K562 (cell line): ENCODE data around the gene DRAXIN. TPM values are rescaled to one million over a fixed set of nuclear protein-coding genes. Genes with fewer than 3 reads are reported as not detected.
A peak's percentile ranks its signal among the peaks of the same experiment; 100 is the strongest.

Experiments
- ATF1 ChIP-seq, 2 experiments: fragments of 450-650 bp in 1 of 2; IDR thresholded peaks; 2 replicates each; pipeline ENCODE4 v1.6.1; 2016; ENCODE audit warnings: missing compliant biosample characterization in 1 of 2, missing genetic modification characterization in 1 of 2
- CBX3 ChIP-seq, 2 experiments: IDR thresholded peaks; 1 replicate in 1 of 2; 2 replicates in 1 of 2; pipeline ENCODE4 v1.6.1; 2012; ENCODE audit warnings: inconsistent platforms in 2 of 2, low read length in 2 of 2, borderline replicate concordance in 1 of 2, control low read depth in 1 of 2
- CEBPB ChIP-seq: fragments of 450-650 bp; IDR thresholded peaks from 2 replicates; pipeline ENCODE4 v1.6.1; 2016; ENCODE audit warnings: missing genetic modification characterization, missing compliant biosample characterization
- ELF2 ChIP-seq: fragments of 250-450 bp; sonication (Bioruptor Pico); IDR thresholded peaks from 2 replicates; pipeline ENCODE4 v1.5.0; 2021; ENCODE audit warnings: mild to moderate bottlenecking
- KDM5B ChIP-seq: fragments of 200-600 bp; sonication (generic); IDR thresholded peaks from 2 replicates; pipeline ENCODE4 v1.6.1; 2012; ENCODE audit warnings: low read depth, mild to moderate bottlenecking, moderate library complexity, low read length, control low read depth, inconsistent platforms; ENCODE audit not compliant: insufficient replicate concordance
- MCM2 ChIP-seq: fragments of 450-650 bp; IDR thresholded peaks from 2 replicates; pipeline ENCODE4 v1.6.1; 2017; ENCODE audit warnings: low read depth, mild to moderate bottlenecking
- MYC ChIP-seq, 2 experiments: fragments of 250-450 bp in 1 of 2; sonication (Bioruptor Pico) in 1 of 2; IDR thresholded peaks; 2 replicates each; pipeline versions ENCODE4 v1.5.1 to v1.6.1; 2012 to 2021; ENCODE audit warnings: low read depth in 2 of 2, borderline replicate concordance in 1 of 2, improper control_type of control experiment in 1 of 2, low read length in 1 of 2, mild to moderate bottlenecking in 1 of 2, moderate library complexity in 1 of 2
- NR2F6 ChIP-seq: fragments of 450-650 bp; formaldehyde crosslinking; IDR thresholded peaks from 2 replicates; pipeline ENCODE4 v1.4.0; 2020; ENCODE audit warnings: mild to moderate bottlenecking
- RBM15 ChIP-seq: fragments of 200-400 bp; formaldehyde crosslinking; IDR thresholded peaks from 2 replicates; pipeline ENCODE4 v1.6.1; 2018; ENCODE audit warnings: mild to moderate bottlenecking, low read length, moderate library complexity; ENCODE audit not compliant: insufficient read depth
- SNRNP70 ChIP-seq: fragments of 200-400 bp; formaldehyde crosslinking; optimal IDR thresholded peaks from 2 replicates; pipeline ENCODE3; 2017; ENCODE audit warnings: low read depth, low read length
- SOX6 ChIP-seq: fragments of 450-650 bp; IDR thresholded peaks from 2 replicates; pipeline ENCODE4 v1.6.1; 2014; ENCODE audit warnings: mild to moderate bottlenecking
- TFE3 ChIP-seq: fragments of 450-650 bp; formaldehyde crosslinking; IDR thresholded peaks from 2 replicates; pipeline ENCODE4 v1.4.0; 2020; ENCODE audit warnings: mild to moderate bottlenecking, mixed read lengths
- THRB ChIP-seq: fragments of 450-650 bp; formaldehyde crosslinking; conservative IDR thresholded peaks from 2 replicates; pipeline ENCODE4 v1.4.0; 2022; ENCODE audit warnings: mild to moderate bottlenecking, missing genetic modification characterization
- USF1 ChIP-seq: sonication (generic); formaldehyde crosslinking; IDR thresholded peaks from 2 replicates; pipeline ENCODE4 v1.9.0; 2022; ENCODE audit warnings: mild to moderate bottlenecking, missing genetic modification reagents
- WHSC1 ChIP-seq: IDR thresholded peaks from one replicate; pipeline ENCODE4 v1.6.1; 2012; ENCODE audit warnings: low read length, control low read depth, inconsistent platforms
- ZBTB17 ChIP-seq: fragments of 450-650 bp; formaldehyde crosslinking; IDR thresholded peaks from 2 replicates; pipeline ENCODE4 v1.4.0; 2020; ENCODE audit warnings: mild to moderate bottlenecking
- ZNF311 ChIP-seq: fragments of 250-450 bp; sonication (Bioruptor Pico); IDR thresholded peaks from 2 replicates; pipeline ENCODE4 v1.4.0; 2020; ENCODE audit warnings: mild to moderate bottlenecking, moderate library complexity
- ZNF609 ChIP-seq: sonication (generic); formaldehyde crosslinking; IDR thresholded peaks from 2 replicates; pipeline ENCODE4 v1.8.1; 2023; ENCODE audit warnings: missing genetic modification reagents, mild to moderate bottlenecking, borderline replicate concordance
- polyA plus RNA-seq, 8 experiments: library from polyadenylated mRNA; depleted of rRNA in 4 of 8; stranded (reverse) in 5 of 8; unstranded in 3 of 8; fragments of >200 nt; fragmentation: Nextera tagmentation in 2 of 8; fragmentation: Illumina TruSeq in 1 of 8; extraction: Ambion mirVana in 2 of 8; extraction: Trizol in 1 of 8; gene quantifications; 2 replicates each; pipeline versions ENCODE4 v1.2.1 to v1.2.3, GENCODE V29; 2011 to 2014; ENCODE audit warnings: inconsistent platforms in 1 of 8, missing spikeins in 1 of 8
- total RNA-seq, 7 experiments: library from RNA; depleted of rRNA in 6 of 7; stranded (reverse); fragments of >200 nt in 6 of 7; fragmentation: Illumina TruSeq in 2 of 7; extraction: Trizol in 2 of 7; gene quantifications; 2 replicates each; pipeline versions ENCODE4 v1.2.1 to v1.2.3, GENCODE V29; 2011 to 2021; ENCODE audit warnings: low replicate concordance in 1 of 7

The DRAXIN gene
- total and polyA plus RNA-seq, 9 of the 15 experiments (the other 6 are each of a cell fraction or from before 2014, with no cell fraction given) = 0.01 to 0.04 (median 0.01) TPM; not detected in 6

- TF ChIP-seq ATF1 (CRISPR knock-in tag; IDR thresholded peaks at IDR 0.05) (no peak), ATF1 (tag; IDR thresholded peaks at IDR 0.05) (no peak), ZBTB17 (CRISPR knock-in tag) (no peak), RBM15 (no peak), ZNF311 (CRISPR knock-in tag) (no peak), MYC (IDR thresholded peaks at IDR 0.05; ENCODE audit: low read depth, low read length) (peak; percentile 79), MYC (CRISPR knock-in tag; IDR thresholded peaks at IDR 0.05; ENCODE audit: borderline replicate concordance, low read depth) (no peak), CEBPB (tag) (peak; percentile 96), ELF2 (CRISPR knock-in tag) (peak; percentile 50; the same call in 1 of the 2 replicates), SNRNP70 (no peak), ZNF609 (no peak), THRB (CRISPR knock-in tag) (no peak), CBX3 (IDR thresholded peaks at IDR 0.05; ENCODE audit: borderline replicate concordance in 1 of 2, low read length in 2 of 2) (no peak), WHSC1 (no peak), MCM2 (no peak), SOX6 (no peak), USF1 (CRISPR knock-in tag) (no peak; the same call in 1 of the 2 replicates), TFE3 (CRISPR knock-in tag) (no peak), NR2F6 (CRISPR knock-in tag) (no peak), KDM5B (peak; percentile 20)
Observed at GRCh38 chr1:11736746-11737639, 45.5 kb downstream of the DRAXIN start (continued).
